ENCODE measurements around the gene MAGEA2B.
"Not testable (repeated sequence)": the region's sequence is repeated elsewhere in the genome, so short reads cannot be mapped to it uniquely, and the experiment has no call there.

The MAGEA2B gene

GRCh38 chrX:152758918-152759317 lies 44.5 kb downstream of the MAGEA2B start, which contains the start of gene CSAG3:
Gene CSAG3, plus strand, starts transcription at chrX:152759218.
- DNase-seq: not testable (repeated sequence)

- DNase-seq: not testable (repeated sequence)
These were observed 45.1 kb downstream of the MAGEA2B start for GRCh38 chrX:152759544-152759943.

GRCh38 chrX:152761582-152761981 lies 47.2 kb downstream of the MAGEA2B start:
- DNase-seq: not testable (repeated sequence)

GRCh38 chrX:152766562-152766961 lies 52.1 kb downstream of the MAGEA2B start:
- DNase-seq: not testable (repeated sequence)

Measured in stimulated activated CD4-positive, alpha-beta T cell treated with anti-CD3 and anti-CD28 coated beads, Interleukin-2, amount 100 ng/mL, for 24 hours (primary cell).